Endothelial cell of umbilical vein (primary cell): ENCODE data around the gene FSTL1.

Experiments used
- EZH2 ChIP-seq: IDR thresholded peaks from 2 replicates; pipeline ENCODE4 v1.6.1; 2012; ENCODE audit warnings: borderline replicate concordance, low read depth, mild to moderate bottlenecking, moderate library complexity, low read length, inconsistent platforms; ENCODE audit not compliant: severe bottlenecking
- FOS ChIP-seq: IDR thresholded peaks from 2 replicates; pipeline ENCODE4 v1.6.1; 2011; ENCODE audit warnings: mild to moderate bottlenecking, low read length, moderate library complexity, borderline replicate concordance; ENCODE audit not compliant: insufficient read depth
- TF ChIP-seq, protein P1 (sequence below), 2 donors: IDR thresholded peaks; 1 replicate in 1 of 2; 2 replicates in 1 of 2; pipeline ENCODE4 v1.5.1; 2011; ENCODE audit warnings: low read length in 2 of 2, mild to moderate bottlenecking in 2 of 2, moderate library complexity in 2 of 2, control low read depth in 1 of 2, inconsistent platforms in 1 of 2, low read depth in 1 of 2; ENCODE audit not compliant: insufficient read depth in 1 of 2; ENCODE audit errors: extremely low read depth in 1 of 2

DNA sequence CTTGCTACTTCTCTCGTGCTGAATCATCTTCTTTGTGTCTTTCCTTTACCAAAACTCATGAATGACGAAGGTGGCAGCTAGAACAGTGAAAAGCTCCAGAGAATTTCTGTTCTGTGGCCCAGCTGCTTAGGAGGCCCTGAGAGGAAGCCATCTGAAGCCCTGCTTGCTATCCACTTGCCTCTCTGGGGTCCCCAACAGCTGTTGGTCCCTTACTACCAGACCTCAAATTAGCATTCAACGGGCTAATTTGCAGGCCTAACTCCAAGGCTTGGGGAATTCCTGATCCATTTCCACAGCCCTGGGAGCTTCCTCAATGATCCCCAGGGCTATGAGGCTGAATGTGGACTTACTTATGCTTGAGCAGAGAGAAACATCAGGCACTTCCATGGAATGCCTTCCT lies 37.5 kb upstream of the FSTL1 start:
- TF ChIP-seq, protein P1, sequence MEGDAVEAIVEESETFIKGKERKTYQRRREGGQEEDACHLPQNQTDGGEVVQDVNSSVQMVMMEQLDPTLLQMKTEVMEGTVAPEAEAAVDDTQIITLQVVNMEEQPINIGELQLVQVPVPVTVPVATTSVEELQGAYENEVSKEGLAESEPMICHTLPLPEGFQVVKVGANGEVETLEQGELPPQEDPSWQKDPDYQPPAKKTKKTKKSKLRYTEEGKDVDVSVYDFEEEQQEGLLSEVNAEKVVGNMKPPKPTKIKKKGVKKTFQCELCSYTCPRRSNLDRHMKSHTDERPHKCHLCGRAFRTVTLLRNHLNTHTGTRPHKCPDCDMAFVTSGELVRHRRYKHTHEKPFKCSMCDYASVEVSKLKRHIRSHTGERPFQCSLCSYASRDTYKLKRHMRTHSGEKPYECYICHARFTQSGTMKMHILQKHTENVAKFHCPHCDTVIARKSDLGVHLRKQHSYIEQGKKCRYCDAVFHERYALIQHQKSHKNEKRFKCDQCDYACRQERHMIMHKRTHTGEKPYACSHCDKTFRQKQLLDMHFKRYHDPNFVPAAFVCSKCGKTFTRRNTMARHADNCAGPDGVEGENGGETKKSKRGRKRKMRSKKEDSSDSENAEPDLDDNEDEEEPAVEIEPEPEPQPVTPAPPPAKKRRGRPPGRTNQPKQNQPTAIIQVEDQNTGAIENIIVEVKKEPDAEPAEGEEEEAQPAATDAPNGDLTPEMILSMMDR (IDR thresholded peaks at IDR 0.05; ENCODE audit: extremely low read depth in 1 of 2, insufficient read depth in 1 of 2, low read depth in 1 of 2, low read length in 2 of 2) = no peak
- no peak for TF ChIP-seq FOS
- no peak for TF ChIP-seq EZH2
